NCI-H510A treated with DMSO at 0.1 percent for 48 hours (cell line): Measurements from ENCODE around the gene SUMO4.

ENCODE experiments used
- DNase-seq: peaks from one replicate; lab custom pipeline; 2025; lab: John Stamatoyannopoulos, UW

The SUMO4 gene

DNA sequence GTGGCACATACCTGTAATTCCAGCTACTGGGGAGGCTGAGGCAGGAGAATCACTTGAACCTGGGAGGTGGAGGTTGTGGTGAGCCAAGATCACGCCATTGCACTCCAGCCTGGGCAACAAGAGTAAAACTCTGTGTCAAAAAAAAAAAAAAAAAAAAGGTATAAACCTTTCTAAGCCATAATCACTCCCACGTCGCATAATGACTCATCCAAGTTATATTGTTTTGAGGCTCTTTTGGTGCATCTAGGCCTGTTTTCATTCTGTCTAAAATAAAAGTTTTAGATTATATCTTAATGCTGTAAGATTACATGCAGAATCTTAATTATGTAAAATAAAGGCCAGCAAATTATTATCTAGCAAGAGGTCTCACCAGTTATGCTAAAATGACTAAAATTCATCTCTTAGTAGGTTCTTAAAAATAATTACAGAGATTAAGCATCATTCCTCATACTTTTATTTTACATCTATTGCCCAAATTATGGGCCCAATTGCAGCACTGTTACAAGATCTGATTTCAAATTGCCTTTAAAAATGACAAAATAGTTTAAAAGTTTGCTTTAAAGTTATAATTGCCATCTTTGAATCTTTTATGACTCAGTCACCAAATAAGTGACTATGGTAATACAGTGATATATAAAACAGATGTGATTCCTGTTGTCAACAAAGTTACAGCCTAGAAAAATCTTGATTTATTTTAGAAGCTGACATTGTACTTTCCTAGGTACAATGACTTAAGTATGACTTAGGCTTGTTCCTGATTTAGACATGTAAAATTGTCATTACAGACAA, 10.4 kb upstream of the SUMO4 start:
- no peak for DNase-seq

DNA sequence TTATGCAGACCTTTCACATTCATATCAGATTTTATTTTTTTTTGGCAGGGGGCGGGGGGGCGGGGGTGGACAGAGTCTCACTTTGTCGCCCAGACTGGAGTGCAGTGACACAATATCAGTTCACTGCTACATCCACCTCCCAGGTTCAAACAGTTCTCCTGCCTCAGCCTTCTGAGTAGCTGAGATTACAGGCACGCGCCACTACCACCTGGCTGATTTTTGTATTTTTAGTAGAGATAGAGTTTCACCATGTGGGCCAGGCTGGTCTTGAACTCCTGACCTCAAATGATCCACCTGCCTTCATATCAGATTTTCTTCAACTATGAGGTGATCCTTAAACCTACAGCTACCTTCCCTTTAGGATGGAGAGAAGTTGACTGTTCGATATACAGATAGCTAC, 8.0 kb upstream of the SUMO4 start:
- no peak for DNase-seq

- no peak for DNase-seq
These were observed 7.5 kb upstream of the SUMO4 start for GRCh38 chr6:149392535-149392934.

DNA sequence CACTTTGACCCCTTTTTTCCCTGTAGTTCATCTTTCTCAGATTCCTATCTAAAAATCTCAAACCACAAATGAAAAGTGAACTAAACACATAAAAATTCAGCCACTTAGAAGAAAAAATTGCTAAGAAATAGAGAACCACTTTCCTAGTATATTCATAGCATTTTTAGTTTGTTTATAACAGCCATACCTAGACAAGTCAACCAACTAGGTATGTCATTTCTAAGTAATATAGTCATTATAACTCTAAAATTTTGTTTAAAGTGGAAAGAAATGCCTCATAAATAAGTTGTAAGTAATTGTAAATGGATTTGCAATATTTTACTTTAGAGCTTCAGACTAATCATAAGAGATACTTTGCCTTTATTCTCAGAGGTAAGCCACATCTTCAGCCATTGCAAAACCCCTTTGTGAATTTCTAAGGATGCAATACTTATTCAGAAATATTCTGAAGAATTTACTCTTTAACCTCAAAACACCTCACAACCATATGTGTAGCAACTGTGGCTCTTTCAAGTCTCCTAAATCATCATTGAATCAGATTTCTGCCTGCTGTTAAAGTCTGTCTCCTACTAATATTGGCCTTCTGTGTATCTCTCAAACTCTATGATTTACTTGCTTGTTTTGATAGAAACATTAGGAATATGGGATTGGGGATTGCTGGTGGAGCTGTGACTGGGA, 6.9 kb upstream of the SUMO4 start:
- no peak for DNase-seq

DNA sequence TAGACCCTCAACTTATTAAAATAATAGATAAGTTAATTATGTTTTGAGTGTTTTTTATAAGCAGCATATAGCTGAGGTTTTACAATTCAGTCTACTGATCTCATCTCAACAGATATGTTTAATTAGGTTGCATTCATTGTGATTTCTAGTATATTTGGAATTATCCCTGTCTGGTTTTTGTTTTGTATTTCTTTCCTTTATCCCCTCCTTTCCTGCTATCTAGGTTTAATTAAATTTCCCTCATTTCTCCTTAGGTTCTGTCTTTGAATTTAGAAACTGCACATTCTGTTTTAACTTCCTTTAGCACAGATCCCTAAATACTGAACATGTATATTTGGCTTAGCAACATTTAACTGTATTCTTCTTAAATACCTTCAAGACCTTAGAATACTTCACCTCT, 4.9 kb upstream of the SUMO4 start:
- no peak for DNase-seq

GRCh38 chr6:149397384-149397783, 2.7 kb upstream of the SUMO4 start:
- no peak for DNase-seq

- no peak for DNase-seq
These were observed 3.5 kb downstream of the SUMO4 start for GRCh38 chr6:149403534-149403933.

- no peak for DNase-seq
These were observed 6.0 kb downstream of the SUMO4 start for GRCh38 chr6:149405823-149406765.

GRCh38 chr6:149409617-149410016, 9.6 kb downstream of the SUMO4 start:
- DNase-seq, result no peak

GRCh38 chr6:149410557-149410956, 10.5 kb downstream of the SUMO4 start:
- no peak for DNase-seq

GRCh38 chr6:149414009-149414408, 13.9 kb downstream of the SUMO4 start:
- no peak for DNase-seq

DNA sequence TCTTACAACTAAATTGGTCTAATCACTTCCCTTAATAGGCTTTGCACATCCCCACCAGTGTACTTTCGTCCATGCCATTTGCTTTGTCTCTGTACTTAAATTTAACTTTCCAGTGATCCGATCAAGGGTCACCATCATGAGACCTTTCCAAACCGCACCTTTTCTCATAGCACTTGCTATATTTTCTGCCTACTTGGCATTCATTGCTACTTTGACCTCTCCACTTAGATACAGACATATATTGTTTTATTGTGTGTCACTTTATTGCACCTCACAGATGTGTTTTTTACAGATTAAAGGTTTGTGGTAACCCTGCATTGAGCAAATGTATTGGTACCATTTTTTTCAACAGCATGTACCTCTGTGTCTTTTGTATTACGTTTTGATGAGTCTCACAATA, 14.8 kb downstream of the SUMO4 start:
- DNase-seq, result no peak

GRCh38 chr6:149419696-149420404, 19.8 kb downstream of the SUMO4 start:
- no peak for DNase-seq

- no peak for DNase-seq
These were observed 21.1 kb downstream of the SUMO4 start for GRCh38 chr6:149421132-149421531.

DNA sequence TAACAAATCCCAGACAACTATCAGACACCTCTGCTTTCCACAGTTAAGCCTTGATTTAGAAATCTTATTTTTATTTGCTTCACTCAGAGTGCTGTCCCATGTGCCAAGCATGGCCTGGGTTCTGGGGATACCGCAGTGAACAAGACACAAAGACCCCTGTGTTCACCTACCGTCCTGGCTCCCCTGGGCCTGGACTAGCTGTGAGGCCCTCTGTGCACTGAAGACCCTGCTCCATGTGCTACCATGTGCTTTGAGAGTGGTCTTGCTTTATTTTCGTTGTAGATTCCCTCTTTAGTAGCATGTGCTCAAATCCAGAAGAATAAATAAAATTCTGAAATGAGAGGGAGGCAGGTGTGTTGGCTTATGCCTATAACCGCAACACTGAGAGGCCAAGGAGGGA, 22.5 kb downstream of the SUMO4 start:
- no peak for DNase-seq

DNA sequence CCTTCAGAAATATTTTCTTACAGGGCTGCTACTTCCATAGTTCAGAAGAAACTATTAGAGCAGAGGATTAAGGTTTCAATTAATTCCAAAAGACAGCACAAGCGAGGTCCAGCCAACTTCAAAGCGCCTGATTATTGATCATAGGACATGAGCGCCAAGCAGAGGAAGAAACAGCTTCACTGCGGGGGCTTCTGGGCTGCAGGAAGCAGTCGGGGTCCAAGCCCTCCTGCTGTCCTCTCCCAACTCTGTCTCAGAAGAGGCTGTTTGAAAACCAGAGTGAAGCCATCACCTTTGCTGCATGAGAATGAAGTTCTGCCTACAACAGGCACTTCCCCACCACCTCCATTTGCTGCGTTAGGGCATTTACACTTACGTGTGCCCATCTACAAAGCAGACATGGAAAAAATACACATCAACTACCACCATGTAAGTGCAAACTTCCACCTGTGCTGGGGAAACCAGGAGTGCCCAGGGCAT, 23.9 kb downstream of the SUMO4 start:
- no peak for DNase-seq

DNA sequence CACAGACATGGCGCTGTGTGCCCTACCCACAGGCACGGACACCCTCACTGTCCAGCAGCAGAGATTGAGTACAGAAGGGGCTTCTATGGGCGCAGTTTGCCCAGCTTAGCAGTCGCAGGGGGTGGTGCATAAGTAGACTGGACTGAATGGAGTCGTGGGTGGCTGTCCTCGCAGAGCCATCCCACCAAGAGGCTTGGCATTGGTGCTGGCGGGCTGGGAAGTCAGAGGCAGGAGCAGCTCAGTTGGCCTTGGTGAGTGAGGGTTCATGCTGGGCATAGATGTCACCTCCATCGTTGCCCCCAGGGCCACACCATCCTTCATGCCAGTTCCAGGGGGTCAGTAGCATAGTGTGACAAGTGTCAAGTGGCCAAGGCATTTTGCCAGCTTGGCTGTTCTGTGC, 25.2 kb downstream of the SUMO4 start:
- DNase-seq, result no peak

- DNase-seq, result no peak
These were observed 25.7 kb downstream of the SUMO4 start for GRCh38 chr6:149425754-149426153.

DNA sequence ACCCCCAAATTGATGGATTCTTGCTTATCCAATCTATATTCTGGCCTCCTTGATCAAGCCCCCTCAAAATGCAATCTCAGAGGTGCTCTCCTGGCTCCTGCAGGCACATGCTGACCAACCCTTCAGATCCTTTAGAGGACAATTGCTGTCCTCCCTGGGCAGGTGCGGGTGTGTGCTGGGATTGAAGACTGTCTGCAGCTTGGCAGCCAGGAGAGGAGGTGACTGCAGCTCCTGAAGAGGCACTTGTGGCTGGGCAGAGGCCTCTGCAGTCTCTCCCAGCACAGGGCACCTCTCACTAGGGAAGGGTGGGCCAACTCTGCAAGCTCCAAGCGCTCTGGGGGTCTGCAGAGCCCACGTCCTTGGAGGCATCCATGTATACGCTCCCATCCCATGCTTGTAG, 28.5 kb downstream of the SUMO4 start:
- no peak for DNase-seq

GRCh38 chr6:149429427-149430360, 29.6 kb downstream of the SUMO4 start:
- no peak for DNase-seq
